K562 (cell line): ENCODE data around the gene KASH5. TPM values are rescaled to one million over a fixed set of nuclear protein-coding genes. Genes with fewer than 3 reads are reported as not detected.

Source experiments
- ARID4B ChIP-seq: sonication (generic); formaldehyde crosslinking; IDR thresholded peaks from 2 replicates; pipeline ENCODE4 v1.8.0; 2022; ENCODE audit warnings: mild to moderate bottlenecking, missing genetic modification reagents
- ATF4 ChIP-seq: fragments of 450-650 bp; formaldehyde crosslinking; IDR thresholded peaks from 2 replicates; pipeline ENCODE4 v1.4.0; 2022; ENCODE audit warnings: mild to moderate bottlenecking, moderate library complexity
- CTCFL ChIP-seq: IDR thresholded peaks from 2 replicates; pipeline ENCODE4 v1.6.1; 2011; ENCODE audit warnings: borderline replicate concordance, low read depth, mild to moderate bottlenecking, moderate library complexity, low read length; ENCODE audit not compliant: insufficient read depth, poor library complexity, severe bottlenecking
- KDM4B ChIP-seq, 2 experiments: fragments of 450-650 bp in 1 of 2; sonication (generic) in 1 of 2; IDR thresholded peaks; 2 replicates each; pipeline ENCODE4 v1.6.1; 2016 to 2017; ENCODE audit warnings: borderline replicate concordance in 2 of 2, antibody characterized with exemption in 1 of 2, low read depth in 1 of 2, mild to moderate bottlenecking in 1 of 2
- SUPT5H ChIP-seq: fragments of 450-650 bp; IDR thresholded peaks from 2 replicates; pipeline ENCODE4 v1.6.1; 2016
- ZMIZ1 ChIP-seq, 2 experiments: fragments of 150-350 bp in 1 of 2; IDR thresholded peaks; 2 replicates each; pipeline ENCODE4 v1.6.1; 2012 to 2016; ENCODE audit warnings: low read depth in 2 of 2, low read length in 2 of 2, mild to moderate bottlenecking in 1 of 2, moderate library complexity in 1 of 2
- polyA plus RNA-seq, 8 experiments: library from polyadenylated mRNA; depleted of rRNA in 4 of 8; stranded (reverse) in 5 of 8; unstranded in 3 of 8; fragments of >200 nt; fragmentation: Nextera tagmentation in 2 of 8; fragmentation: Illumina TruSeq in 1 of 8; extraction: Ambion mirVana in 2 of 8; extraction: Trizol in 1 of 8; gene quantifications; 2 replicates each; pipeline versions ENCODE4 v1.2.1 to v1.2.3, GENCODE V29; 2011 to 2014; ENCODE audit warnings: inconsistent platforms in 1 of 8, missing spikeins in 1 of 8
- total RNA-seq, 7 experiments: library from RNA; depleted of rRNA in 6 of 7; stranded (reverse); fragments of >200 nt in 6 of 7; fragmentation: Illumina TruSeq in 2 of 7; extraction: Trizol in 2 of 7; gene quantifications; 2 replicates each; pipeline versions ENCODE4 v1.2.1 to v1.2.3, GENCODE V29; 2011 to 2021; ENCODE audit warnings: low replicate concordance in 1 of 7
- TF ChIP-seq, protein P1 (sequence below): fragments of 150-350 bp; IDR thresholded peaks from 2 replicates; pipeline ENCODE4 v1.6.1; 2014; ENCODE audit warnings: low read depth, mild to moderate bottlenecking, low read length, borderline replicate concordance
- TF ChIP-seq, protein P2 (sequence below): fragments of 250-450 bp; sonication (Bioruptor Pico); IDR thresholded peaks from 2 replicates; pipeline ENCODE4 v1.5.1; 2021; ENCODE audit warnings: mild to moderate bottlenecking

The KASH5 gene
- total and polyA plus RNA-seq, 9 of the 15 experiments (the other 6 are each of a cell fraction or from before 2014, with no cell fraction given), result 0.07 to 0.84 (median 0.34) TPM; not detected in 1

DNA sequence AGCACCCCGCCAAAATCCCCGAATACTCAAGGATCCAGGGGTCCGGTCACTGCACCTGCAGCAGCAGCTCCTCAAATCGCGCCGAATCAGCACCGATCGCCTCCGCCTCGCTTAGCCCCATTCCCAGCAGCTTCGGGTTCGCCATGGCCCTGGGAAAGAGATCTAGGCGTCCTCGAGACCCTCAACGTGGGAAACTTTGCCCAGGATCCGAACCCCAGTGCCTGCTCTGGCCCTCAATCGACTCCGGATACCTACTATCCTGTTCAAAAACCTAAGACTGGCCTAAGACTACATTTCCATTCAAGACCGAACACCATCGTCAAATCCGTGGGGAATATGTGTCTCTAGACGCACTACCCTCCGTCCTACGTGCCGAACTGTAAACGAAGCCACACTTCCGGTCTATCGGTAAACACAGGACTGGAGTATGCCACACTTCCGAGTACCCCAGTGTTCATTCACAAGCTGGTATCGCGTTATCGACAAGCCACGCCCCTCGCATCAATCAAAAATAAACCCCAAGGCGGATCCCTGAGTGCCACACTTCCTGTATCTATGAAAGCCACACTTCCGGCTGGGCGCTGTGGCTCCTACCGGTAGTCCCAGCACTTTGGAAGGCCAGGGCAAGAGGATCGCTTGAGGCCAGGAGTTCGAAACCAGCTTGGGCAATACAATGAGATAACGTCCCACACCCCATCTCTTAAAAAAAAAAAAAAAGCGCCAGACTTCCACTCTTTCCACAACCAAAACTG, 63.6 kb downstream of the KASH5 start, which contains the start of gene PIH1D1 (continued):
- no peak for TF ChIP-seq ATF4 (CRISPR knock-in tag)
- TF ChIP-seq CTCFL, result no peak
- peak; percentile 39; the same call in 1 of the 2 replicates for TF ChIP-seq ARID4B (CRISPR knock-in tag)
- TF ChIP-seq, protein P1, sequence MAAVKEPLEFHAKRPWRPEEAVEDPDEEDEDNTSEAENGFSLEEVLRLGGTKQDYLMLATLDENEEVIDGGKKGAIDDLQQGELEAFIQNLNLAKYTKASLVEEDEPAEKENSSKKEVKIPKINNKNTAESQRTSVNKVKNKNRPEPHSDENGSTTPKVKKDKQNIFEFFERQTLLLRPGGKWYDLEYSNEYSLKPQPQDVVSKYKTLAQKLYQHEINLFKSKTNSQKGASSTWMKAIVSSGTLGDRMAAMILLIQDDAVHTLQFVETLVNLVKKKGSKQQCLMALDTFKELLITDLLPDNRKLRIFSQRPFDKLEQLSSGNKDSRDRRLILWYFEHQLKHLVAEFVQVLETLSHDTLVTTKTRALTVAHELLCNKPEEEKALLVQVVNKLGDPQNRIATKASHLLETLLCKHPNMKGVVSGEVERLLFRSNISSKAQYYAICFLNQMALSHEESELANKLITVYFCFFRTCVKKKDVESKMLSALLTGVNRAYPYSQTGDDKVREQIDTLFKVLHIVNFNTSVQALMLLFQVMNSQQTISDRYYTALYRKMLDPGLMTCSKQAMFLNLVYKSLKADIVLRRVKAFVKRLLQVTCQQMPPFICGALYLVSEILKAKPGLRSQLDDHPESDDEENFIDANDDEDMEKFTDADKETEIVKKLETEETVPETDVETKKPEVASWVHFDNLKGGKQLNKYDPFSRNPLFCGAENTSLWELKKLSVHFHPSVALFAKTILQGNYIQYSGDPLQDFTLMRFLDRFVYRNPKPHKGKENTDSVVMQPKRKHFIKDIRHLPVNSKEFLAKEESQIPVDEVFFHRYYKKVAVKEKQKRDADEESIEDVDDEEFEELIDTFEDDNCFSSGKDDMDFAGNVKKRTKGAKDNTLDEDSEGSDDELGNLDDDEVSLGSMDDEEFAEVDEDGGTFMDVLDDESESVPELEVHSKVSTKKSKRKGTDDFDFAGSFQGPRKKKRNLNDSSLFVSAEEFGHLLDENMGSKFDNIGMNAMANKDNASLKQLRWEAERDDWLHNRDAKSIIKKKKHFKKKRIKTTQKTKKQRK, result no peak
- no peak for TF ChIP-seq ZMIZ1 (IDR thresholded peaks at IDR 0.05; ENCODE audit: low read depth in 2 of 2, low read length in 2 of 2)
- TF ChIP-seq, protein P2, sequence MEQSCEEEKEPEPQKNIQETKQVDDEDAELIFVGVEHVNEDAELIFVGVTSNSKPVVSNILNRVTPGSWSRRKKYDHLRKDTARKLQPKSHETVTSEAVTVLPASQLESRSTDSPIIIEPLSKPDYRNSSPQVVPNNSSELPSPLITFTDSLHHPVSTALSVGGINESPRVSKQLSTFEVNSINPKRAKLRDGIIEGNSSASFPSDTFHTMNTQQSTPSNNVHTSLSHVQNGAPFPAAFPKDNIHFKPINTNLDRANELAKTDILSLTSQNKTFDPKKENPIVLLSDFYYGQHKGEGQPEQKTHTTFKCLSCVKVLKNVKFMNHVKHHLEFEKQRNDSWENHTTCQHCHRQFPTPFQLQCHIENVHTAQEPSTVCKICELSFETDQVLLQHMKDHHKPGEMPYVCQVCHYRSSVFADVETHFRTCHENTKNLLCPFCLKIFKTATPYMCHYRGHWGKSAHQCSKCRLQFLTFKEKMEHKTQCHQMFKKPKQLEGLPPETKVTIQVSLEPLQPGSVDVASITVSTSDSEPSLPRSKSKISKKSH (CRISPR knock-in tag), result no peak
- peak; percentile 89 for TF ChIP-seq SUPT5H
- TF ChIP-seq KDM4B (IDR thresholded peaks at IDR 0.05; ENCODE audit: borderline replicate concordance in 2 of 2, low read depth in 1 of 2), result peak in 1 of 2 experiments; percentile 75; a peak in 1 of 4 replicates
